HepG2 (cell line): ENCODE results near the gene SYNC. TPM values are rescaled to one million over a fixed set of nuclear protein-coding genes. Genes with fewer than 3 reads are reported as not detected.

ENCODE experiments used
- POLR2A ChIP-seq, 2 experiments: IDR thresholded peaks; 2 replicates each; pipeline ENCODE4 v1.6.1; 2011; ENCODE audit warnings: low read depth in 2 of 2, low read length in 2 of 2, mild to moderate bottlenecking in 1 of 2, moderate library complexity in 1 of 2; ENCODE audit not compliant: insufficient read depth in 1 of 2
- ZFX ChIP-seq: sonication (generic); formaldehyde crosslinking; IDR thresholded peaks from 2 replicates; pipeline ENCODE4 v1.4.0; 2020; ENCODE audit warnings: mild to moderate bottlenecking, low read depth, missing genetic modification reagents, moderate library complexity
- ZNF724P ChIP-seq: sonication (generic); formaldehyde crosslinking; IDR thresholded peaks from 2 replicates; pipeline ENCODE4 v1.8.0; 2022; ENCODE audit warnings: missing genetic modification reagents, borderline replicate concordance
- polyA plus RNA-seq, 8 experiments: library from polyadenylated mRNA; depleted of rRNA in 3 of 8; stranded (reverse) in 7 of 8; unstranded in 1 of 8; fragments of >200 nt; fragmentation: Illumina TruSeq in 4 of 8; extraction: Trizol in 4 of 8; gene quantifications; 2 replicates each; pipeline versions ENCODE4 v1.2.1 to v1.2.3, GENCODE V29; 2011 to 2016; ENCODE audit warnings: low read depth in 4 of 8, missing spikeins in 1 of 8, mixed read lengths in 1 of 8; ENCODE audit not compliant: insufficient read depth in 1 of 8
- total RNA-seq, 5 experiments: library from RNA; depleted of rRNA; stranded (reverse); fragments of >200 nt; fragmentation: Illumina TruSeq; extraction: Trizol; gene quantifications; 2 replicates each; pipeline ENCODE4 v1.2.3, GENCODE V29; 2016; ENCODE audit warnings: low read depth in 1 of 5
- TF ChIP-seq, protein P1 (sequence below): sonication (generic); formaldehyde crosslinking; IDR thresholded peaks from 2 replicates; pipeline ENCODE4 v1.4.0; 2020; ENCODE audit warnings: missing genetic modification reagents
- TF ChIP-seq, protein P2 (sequence below): sonication (generic); formaldehyde crosslinking; IDR thresholded peaks from 2 replicates; pipeline ENCODE4 v1.4.0; 2020; ENCODE audit warnings: missing genetic modification reagents, low read depth, mild to moderate bottlenecking, borderline replicate concordance
- TF ChIP-seq, protein P3 (sequence below): sonication (generic); formaldehyde crosslinking; IDR thresholded peaks from 2 replicates; pipeline ENCODE4 v1.5.0; 2020; ENCODE audit warnings: mild to moderate bottlenecking, missing genetic modification reagents, borderline replicate concordance
- TF ChIP-seq, protein P4 (sequence below): sonication (generic); formaldehyde crosslinking; IDR thresholded peaks from 2 replicates; pipeline ENCODE4 v1.4.0; 2020; ENCODE audit warnings: mild to moderate bottlenecking, missing genetic modification reagents
- TF ChIP-seq, protein P5 (sequence below): sonication (generic); formaldehyde crosslinking; IDR thresholded peaks from 2 replicates; pipeline ENCODE4 v1.4.0; 2020; ENCODE audit warnings: missing genetic modification reagents, borderline replicate concordance

Gene SYNC
- total and polyA plus RNA-seq, 2 of the 13 experiments (the other 11 are each of a cell fraction or from before 2014, with no cell fraction given), result 2.4 to 5.4 TPM

DNA sequence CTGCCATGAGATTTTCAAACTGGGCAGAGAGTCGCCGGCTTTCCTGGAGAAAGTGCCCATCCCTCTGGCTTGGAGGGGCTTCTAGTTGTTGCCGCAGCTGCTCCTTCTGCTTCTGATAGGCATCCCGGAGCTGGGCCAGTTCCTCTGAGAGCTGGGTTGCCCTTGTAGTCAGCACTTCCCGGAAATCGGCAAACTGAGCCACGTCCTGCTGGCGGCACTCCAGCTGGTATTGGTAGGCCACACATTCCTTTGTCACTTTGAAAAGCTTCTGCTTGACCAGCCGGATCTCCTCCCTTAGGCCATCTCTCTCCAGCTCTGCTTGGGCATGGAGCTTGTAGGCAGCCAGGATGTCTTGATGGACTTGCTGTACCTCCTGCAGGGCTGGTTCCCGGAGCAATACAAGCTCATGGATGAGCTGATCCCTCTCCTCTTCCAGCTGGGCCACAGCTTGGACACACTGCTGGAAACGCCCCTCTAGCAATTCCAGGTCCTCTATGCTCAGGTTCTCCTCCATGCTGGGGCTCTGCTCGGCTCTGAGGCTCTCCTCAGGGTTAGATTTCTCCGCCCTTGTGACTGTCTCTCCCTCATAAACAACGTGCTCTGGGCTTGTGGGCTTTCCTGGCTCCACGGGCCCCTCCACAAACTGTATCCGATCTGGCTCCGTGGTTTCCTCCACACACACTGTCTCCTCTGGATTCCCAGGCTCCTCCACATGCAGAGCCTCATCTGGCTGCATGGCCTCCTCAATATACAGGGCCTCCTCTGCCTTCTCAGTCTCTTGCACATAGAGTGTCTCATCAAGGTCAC lies 7.3 kb downstream of the SYNC start (continued):
- TF ChIP-seq ZNF724P (peak; percentile 29; the same call in 1 of the 2 replicates), ZFX (CRISPR knock-in tag) (peak; percentile 95), POLR2A (IDR thresholded peaks at IDR 0.05; ENCODE audit: insufficient read depth in 1 of 2, low read depth in 2 of 2, low read length in 2 of 2) (peak; percentile 52 to 67)
- TF ChIP-seq, protein P1, sequence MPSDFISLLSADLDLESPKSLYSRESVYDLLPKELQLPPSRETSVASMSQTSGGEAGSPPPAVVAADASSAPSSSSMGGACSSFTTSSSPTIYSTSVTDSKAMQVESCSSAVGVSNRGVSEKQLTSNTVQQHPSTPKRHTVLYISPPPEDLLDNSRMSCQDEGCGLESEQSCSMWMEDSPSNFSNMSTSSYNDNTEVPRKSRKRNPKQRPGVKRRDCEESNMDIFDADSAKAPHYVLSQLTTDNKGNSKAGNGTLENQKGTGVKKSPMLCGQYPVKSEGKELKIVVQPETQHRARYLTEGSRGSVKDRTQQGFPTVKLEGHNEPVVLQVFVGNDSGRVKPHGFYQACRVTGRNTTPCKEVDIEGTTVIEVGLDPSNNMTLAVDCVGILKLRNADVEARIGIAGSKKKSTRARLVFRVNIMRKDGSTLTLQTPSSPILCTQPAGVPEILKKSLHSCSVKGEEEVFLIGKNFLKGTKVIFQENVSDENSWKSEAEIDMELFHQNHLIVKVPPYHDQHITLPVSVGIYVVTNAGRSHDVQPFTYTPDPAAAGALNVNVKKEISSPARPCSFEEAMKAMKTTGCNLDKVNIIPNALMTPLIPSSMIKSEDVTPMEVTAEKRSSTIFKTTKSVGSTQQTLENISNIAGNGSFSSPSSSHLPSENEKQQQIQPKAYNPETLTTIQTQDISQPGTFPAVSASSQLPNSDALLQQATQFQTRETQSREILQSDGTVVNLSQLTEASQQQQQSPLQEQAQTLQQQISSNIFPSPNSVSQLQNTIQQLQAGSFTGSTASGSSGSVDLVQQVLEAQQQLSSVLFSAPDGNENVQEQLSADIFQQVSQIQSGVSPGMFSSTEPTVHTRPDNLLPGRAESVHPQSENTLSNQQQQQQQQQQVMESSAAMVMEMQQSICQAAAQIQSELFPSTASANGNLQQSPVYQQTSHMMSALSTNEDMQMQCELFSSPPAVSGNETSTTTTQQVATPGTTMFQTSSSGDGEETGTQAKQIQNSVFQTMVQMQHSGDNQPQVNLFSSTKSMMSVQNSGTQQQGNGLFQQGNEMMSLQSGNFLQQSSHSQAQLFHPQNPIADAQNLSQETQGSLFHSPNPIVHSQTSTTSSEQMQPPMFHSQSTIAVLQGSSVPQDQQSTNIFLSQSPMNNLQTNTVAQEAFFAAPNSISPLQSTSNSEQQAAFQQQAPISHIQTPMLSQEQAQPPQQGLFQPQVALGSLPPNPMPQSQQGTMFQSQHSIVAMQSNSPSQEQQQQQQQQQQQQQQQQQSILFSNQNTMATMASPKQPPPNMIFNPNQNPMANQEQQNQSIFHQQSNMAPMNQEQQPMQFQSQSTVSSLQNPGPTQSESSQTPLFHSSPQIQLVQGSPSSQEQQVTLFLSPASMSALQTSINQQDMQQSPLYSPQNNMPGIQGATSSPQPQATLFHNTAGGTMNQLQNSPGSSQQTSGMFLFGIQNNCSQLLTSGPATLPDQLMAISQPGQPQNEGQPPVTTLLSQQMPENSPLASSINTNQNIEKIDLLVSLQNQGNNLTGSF (CRISPR knock-in tag), result no peak; the same call in 1 of the 2 replicates
- TF ChIP-seq, protein P2, sequence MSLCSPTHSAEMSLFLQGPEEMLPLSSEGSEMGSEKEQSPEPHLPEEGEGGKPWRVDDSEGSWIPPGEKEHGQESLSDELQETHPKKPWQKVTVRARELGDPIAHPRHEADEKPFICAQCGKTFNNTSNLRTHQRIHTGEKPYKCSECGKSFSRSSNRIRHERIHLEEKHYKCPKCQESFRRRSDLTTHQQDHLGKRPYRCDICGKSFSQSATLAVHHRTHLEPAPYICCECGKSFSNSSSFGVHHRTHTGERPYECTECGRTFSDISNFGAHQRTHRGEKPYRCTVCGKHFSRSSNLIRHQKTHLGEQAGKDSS (CRISPR knock-in tag), result peak; percentile 21; the same call in 1 of the 2 replicates
- TF ChIP-seq, protein P3, sequence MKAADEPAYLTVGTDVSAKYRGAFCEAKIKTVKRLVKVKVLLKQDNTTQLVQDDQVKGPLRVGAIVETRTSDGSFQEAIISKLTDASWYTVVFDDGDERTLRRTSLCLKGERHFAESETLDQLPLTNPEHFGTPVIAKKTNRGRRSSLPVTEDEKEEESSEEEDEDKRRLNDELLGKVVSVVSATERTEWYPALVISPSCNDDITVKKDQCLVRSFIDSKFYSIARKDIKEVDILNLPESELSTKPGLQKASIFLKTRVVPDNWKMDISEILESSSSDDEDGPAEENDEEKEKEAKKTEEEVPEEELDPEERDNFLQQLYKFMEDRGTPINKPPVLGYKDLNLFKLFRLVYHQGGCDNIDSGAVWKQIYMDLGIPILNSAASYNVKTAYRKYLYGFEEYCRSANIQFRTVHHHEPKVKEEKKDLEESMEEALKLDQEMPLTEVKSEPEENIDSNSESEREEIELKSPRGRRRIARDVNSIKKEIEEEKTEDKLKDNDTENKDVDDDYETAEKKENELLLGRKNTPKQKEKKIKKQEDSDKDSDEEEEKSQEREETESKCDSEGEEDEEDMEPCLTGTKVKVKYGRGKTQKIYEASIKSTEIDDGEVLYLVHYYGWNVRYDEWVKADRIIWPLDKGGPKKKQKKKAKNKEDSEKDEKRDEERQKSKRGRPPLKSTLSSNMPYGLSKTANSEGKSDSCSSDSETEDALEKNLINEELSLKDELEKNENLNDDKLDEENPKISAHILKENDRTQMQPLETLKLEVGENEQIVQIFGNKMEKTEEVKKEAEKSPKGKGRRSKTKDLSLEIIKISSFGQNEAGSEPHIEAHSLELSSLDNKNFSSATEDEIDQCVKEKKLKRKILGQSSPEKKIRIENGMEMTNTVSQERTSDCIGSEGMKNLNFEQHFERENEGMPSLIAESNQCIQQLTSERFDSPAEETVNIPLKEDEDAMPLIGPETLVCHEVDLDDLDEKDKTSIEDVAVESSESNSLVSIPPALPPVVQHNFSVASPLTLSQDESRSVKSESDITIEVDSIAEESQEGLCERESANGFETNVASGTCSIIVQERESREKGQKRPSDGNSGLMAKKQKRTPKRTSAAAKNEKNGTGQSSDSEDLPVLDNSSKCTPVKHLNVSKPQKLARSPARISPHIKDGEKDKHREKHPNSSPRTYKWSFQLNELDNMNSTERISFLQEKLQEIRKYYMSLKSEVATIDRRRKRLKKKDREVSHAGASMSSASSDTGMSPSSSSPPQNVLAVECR (CRISPR knock-in tag), result peak; percentile 64; the same call in 1 of the 2 replicates
- TF ChIP-seq, protein P4, sequence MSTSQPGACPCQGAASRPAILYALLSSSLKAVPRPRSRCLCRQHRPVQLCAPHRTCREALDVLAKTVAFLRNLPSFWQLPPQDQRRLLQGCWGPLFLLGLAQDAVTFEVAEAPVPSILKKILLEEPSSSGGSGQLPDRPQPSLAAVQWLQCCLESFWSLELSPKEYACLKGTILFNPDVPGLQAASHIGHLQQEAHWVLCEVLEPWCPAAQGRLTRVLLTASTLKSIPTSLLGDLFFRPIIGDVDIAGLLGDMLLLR (CRISPR knock-in tag), result peak; percentile 60
- TF ChIP-seq, protein P5, sequence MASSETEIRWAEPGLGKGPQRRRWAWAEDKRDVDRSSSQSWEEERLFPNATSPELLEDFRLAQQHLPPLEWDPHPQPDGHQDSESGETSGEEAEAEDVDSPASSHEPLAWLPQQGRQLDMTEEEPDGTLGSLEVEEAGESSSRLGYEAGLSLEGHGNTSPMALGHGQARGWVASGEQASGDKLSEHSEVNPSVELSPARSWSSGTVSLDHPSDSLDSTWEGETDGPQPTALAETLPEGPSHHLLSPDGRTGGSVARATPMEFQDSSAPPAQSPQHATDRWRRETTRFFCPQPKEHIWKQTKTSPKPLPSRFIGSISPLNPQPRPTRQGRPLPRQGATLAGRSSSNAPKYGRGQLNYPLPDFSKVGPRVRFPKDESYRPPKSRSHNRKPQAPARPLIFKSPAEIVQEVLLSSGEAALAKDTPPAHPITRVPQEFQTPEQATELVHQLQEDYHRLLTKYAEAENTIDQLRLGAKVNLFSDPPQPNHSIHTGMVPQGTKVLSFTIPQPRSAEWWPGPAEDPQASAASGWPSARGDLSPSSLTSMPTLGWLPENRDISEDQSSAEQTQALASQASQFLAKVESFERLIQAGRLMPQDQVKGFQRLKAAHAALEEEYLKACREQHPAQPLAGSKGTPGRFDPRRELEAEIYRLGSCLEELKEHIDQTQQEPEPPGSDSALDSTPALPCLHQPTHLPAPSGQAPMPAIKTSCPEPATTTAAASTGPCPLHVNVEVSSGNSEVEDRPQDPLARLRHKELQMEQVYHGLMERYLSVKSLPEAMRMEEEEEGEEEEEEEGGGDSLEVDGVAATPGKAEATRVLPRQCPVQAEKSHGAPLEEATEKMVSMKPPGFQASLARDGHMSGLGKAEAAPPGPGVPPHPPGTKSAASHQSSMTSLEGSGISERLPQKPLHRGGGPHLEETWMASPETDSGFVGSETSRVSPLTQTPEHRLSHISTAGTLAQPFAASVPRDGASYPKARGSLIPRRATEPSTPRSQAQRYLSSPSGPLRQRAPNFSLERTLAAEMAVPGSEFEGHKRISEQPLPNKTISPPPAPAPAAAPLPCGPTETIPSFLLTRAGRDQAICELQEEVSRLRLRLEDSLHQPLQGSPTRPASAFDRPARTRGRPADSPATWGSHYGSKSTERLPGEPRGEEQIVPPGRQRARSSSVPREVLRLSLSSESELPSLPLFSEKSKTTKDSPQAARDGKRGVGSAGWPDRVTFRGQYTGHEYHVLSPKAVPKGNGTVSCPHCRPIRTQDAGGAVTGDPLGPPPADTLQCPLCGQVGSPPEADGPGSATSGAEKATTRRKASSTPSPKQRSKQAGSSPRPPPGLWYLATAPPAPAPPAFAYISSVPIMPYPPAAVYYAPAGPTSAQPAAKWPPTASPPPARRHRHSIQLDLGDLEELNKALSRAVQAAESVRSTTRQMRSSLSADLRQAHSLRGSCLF (CRISPR knock-in tag), result no peak; the same call in 1 of the 2 replicates
